ENCODE results near the gene PSMG4. TPM values are rescaled to one million over a fixed set of nuclear protein-coding genes. Genes with fewer than 3 reads are reported as not detected.
A peak's percentile ranks its signal among the peaks of the same experiment; 100 is the strongest.

The PSMG4 gene
- total RNA-seq, 1 experiment from 2014 or later = 29.3 TPM

GRCh38 chr6:3239110-3239830 is 19.5 kb upstream of the PSMG4 start:
- peak; percentile 56 for TF ChIP-seq CTCF (conservative IDR thresholded peaks at IDR 0.05)
- no peaks in the 10 kb centered on the region for H3K79me1 ChIP-seq (ENCODE audit: insufficient read depth, low read depth, low read length, poor library complexity, severe bottlenecking)
- no peak overlapping the region for H4K91ac ChIP-seq (ENCODE audit: insufficient read length, low read depth, low read length)
- no peaks in the 10 kb centered on the region for H3K9me3 Mint-ChIP-seq
- no peaks in the 10 kb centered on the region for H3K9me3 ChIP-seq (ENCODE audit: control insufficient read depth, low read depth, low read length)
- H2BK120ac ChIP-seq (ENCODE audit: low read depth, low read length, poor library complexity, severe bottlenecking) = no peak overlapping the region
- H3K27ac Mint-ChIP-seq = no peak overlapping the region
- H2BK12ac ChIP-seq (ENCODE audit: insufficient read length, low read depth, low read length) = no peak overlapping the region
- H3K4me1 ChIP-seq (ENCODE audit: insufficient read depth, low read length) = peaks cover 8% of the 10 kb centered on the region; the same call in 1 of the 2 replicates
- H3K27ac ChIP-seq (ENCODE audit: insufficient read length, low read depth, low read length) = no peak overlapping the region
- H3K79me2 ChIP-seq (ENCODE audit: insufficient read depth, low read length) = no peaks in the 10 kb centered on the region
- H3K23ac ChIP-seq (ENCODE audit: insufficient read length, low read depth, low read length) = no peak overlapping the region
- no CpG with 5 or more reads among the region's 13 CpGs for WGBS (ENCODE audit: extremely low coverage, insufficient read length, low lambda C conversion rate)
- no peak overlapping the region for H2AFZ ChIP-seq (ENCODE audit: low read length)
- no peak overlapping the region for H3T11ph ChIP-seq (ENCODE audit: low read length)
- no peak overlapping the region for H3K56ac ChIP-seq (ENCODE audit: insufficient read length, low read depth, low read length)
- DNase-seq = peak; percentile 63
- H3K4me3 Mint-ChIP-seq = no peak overlapping the region
- H3K9ac ChIP-seq (ENCODE audit: extremely low read depth, insufficient read length, low read length) = no peak overlapping the region
- H3K23me2 ChIP-seq (ENCODE audit: insufficient read length, low read depth, low read length, poor library complexity, severe bottlenecking) = no peaks in the 10 kb centered on the region
- H4K5ac ChIP-seq (ENCODE audit: insufficient read length, low read depth, low read length) = no peak overlapping the region
- no peaks in the 10 kb centered on the region for H3K36me3 Mint-ChIP-seq (ENCODE audit: insufficient read depth in 1 of 3, low read depth in 3 of 3)
- H2BK20ac ChIP-seq (ENCODE audit: low read depth, low read length, poor library complexity, severe bottlenecking) = no peak overlapping the region
- H3K27me3 ChIP-seq (ENCODE audit: insufficient read depth, low read length) = no peaks in the 10 kb centered on the region
- no peak overlapping the region for H4K8ac ChIP-seq (replicated peaks; ENCODE audit: insufficient read length, low read depth, low read length)
- H3K14ac ChIP-seq (ENCODE audit: insufficient read depth, low read length) = no peak overlapping the region
- H3K18ac ChIP-seq (ENCODE audit: insufficient read length, low read depth, low read length) = no peak overlapping the region
- no peak overlapping the region for H2AK5ac ChIP-seq (ENCODE audit: insufficient read length, low read length)
- H2BK15ac ChIP-seq (ENCODE audit: low read depth, low read length) = no peak overlapping the region
- H3K4me1 Mint-ChIP-seq = peaks cover 16 to 17% of the 10 kb centered on the region in 2 experiments
- H3K27me3 Mint-ChIP-seq (ENCODE audit: low read depth) = no peaks in the 10 kb centered on the region
- H4K20me1 ChIP-seq (ENCODE audit: control insufficient read depth, insufficient read depth, insufficient read length) = no peaks in the 10 kb centered on the region
- no peak overlapping the region for H2BK5ac ChIP-seq (ENCODE audit: insufficient read length, low read length)
- no peak overlapping the region for H3K4ac ChIP-seq (ENCODE audit: low read depth, low read length)
- no peak overlapping the region for H3K4me2 ChIP-seq (ENCODE audit: insufficient read depth, insufficient read length, low read length)
